H9 (cell line): ENCODE data around the gene YBX1. TPM values are rescaled to one million over a fixed set of nuclear protein-coding genes. Genes with fewer than 3 reads are reported as not detected.

Experiments used
- DNase-seq: peaks from one replicate; pipeline ENCODE4 v3.0.0-alpha.2; 2017
- H2AFZ ChIP-seq: one replicate; pipeline ENCODE4 v1.6.1; 2013; ENCODE audit warnings: mild to moderate bottlenecking, low read length, control low read depth, moderate library complexity
- H2AK5ac ChIP-seq: 2 replicates; pipeline ENCODE4 v1.6.1; 2013; ENCODE audit warnings: low read length, control low read depth, mixed read lengths; ENCODE audit not compliant: insufficient read length
- H2BK120ac ChIP-seq: one replicate; pipeline ENCODE4 v1.6.1; 2013; ENCODE audit warnings: low read depth, mild to moderate bottlenecking, low read length, control low read depth, inconsistent platforms; ENCODE audit not compliant: poor library complexity, severe bottlenecking
- H2BK12ac ChIP-seq: 2 replicates; pipeline ENCODE4 v1.6.1; 2013; ENCODE audit warnings: low read length, control low read depth, mixed read lengths, low read depth; ENCODE audit not compliant: insufficient read length
- H2BK15ac ChIP-seq: 2 replicates; pipeline ENCODE4 v1.6.1; 2013; ENCODE audit warnings: low read depth, low read length, control low read depth
- H2BK20ac ChIP-seq: one replicate; pipeline ENCODE4 v1.6.1; 2013; ENCODE audit warnings: low read depth, mild to moderate bottlenecking, low read length, control low read depth, inconsistent platforms; ENCODE audit not compliant: poor library complexity, severe bottlenecking
- H2BK5ac ChIP-seq: 2 replicates; pipeline ENCODE4 v1.6.1; 2013; ENCODE audit warnings: low read length, control low read depth, mixed read lengths; ENCODE audit not compliant: insufficient read length
- H3K14ac ChIP-seq: 2 replicates; pipeline ENCODE4 v1.6.1; 2013; ENCODE audit warnings: low read length, control low read depth; ENCODE audit not compliant: insufficient read depth
- H3K18ac ChIP-seq: 2 replicates; pipeline ENCODE4 v1.6.1; 2013; ENCODE audit warnings: low read depth, mild to moderate bottlenecking, mixed read lengths, low read length, control low read depth; ENCODE audit not compliant: insufficient read length
- H3K23ac ChIP-seq: 2 replicates; pipeline ENCODE4 v1.6.1; 2013; ENCODE audit warnings: low read length, control low read depth, mixed read lengths, low read depth; ENCODE audit not compliant: insufficient read length
- H3K23me2 ChIP-seq: 2 replicates; pipeline ENCODE4 v1.6.1; 2013; ENCODE audit warnings: low read depth, mild to moderate bottlenecking, mixed read lengths, low read length, control low read depth; ENCODE audit not compliant: insufficient read length, poor library complexity, severe bottlenecking
- H3K27ac ChIP-seq: 2 replicates; pipeline ENCODE4 v1.5.1; 2013; ENCODE audit warnings: low read length, control low read depth, mixed read lengths, low read depth; ENCODE audit not compliant: insufficient read length
- H3K27me3 ChIP-seq: 2 replicates; pipeline ENCODE4 v1.6.1; 2013; ENCODE audit warnings: low read length, control low read depth, inconsistent platforms; ENCODE audit not compliant: insufficient read depth
- H3K4ac ChIP-seq: 2 replicates; pipeline ENCODE4 v1.6.1; 2013; ENCODE audit warnings: low read depth, mild to moderate bottlenecking, control low read depth, inconsistent platforms, low read length, moderate library complexity
- H3K4me1 ChIP-seq: 2 replicates; pipeline ENCODE4 v1.6.1; 2013; ENCODE audit warnings: low read length, control low read depth, inconsistent platforms; ENCODE audit not compliant: insufficient read depth
- H3K4me2 ChIP-seq: 2 replicates; pipeline ENCODE4 v1.6.1; 2013; ENCODE audit warnings: low read length, control low read depth, mixed read lengths; ENCODE audit not compliant: insufficient read length, insufficient read depth
- H3K56ac ChIP-seq: 2 replicates; pipeline ENCODE4 v1.6.1; 2013; ENCODE audit warnings: low read depth, mild to moderate bottlenecking, mixed read lengths, low read length, control low read depth; ENCODE audit not compliant: insufficient read length
- H3K79me1 ChIP-seq: 2 replicates; pipeline ENCODE4 v1.6.1; 2013; ENCODE audit warnings: low read depth, mild to moderate bottlenecking, moderate library complexity, low read length, control low read depth, inconsistent platforms; ENCODE audit not compliant: insufficient read depth, poor library complexity, severe bottlenecking
- H3K79me2 ChIP-seq: 2 replicates; pipeline ENCODE4 v1.6.1; 2013; ENCODE audit warnings: low read length, control low read depth, inconsistent platforms; ENCODE audit not compliant: insufficient read depth
- H3K9ac ChIP-seq: 2 replicates; pipeline ENCODE4 v1.6.1; 2013; ENCODE audit warnings: low read length, control low read depth, mixed read lengths; ENCODE audit not compliant: insufficient read length; ENCODE audit errors: extremely low read depth
- H3K9me3 ChIP-seq: one replicate; pipeline ENCODE4 v1.6.1; 2013; ENCODE audit warnings: low read depth, low read length, inconsistent platforms; ENCODE audit not compliant: control insufficient read depth
- H3T11ph ChIP-seq: one replicate; pipeline ENCODE4 v1.6.1; 2013; ENCODE audit warnings: mild to moderate bottlenecking, low read length, control low read depth, inconsistent platforms
- H4K20me1 ChIP-seq: one replicate; pipeline ENCODE4 v1.6.1; 2013; ENCODE audit not compliant: control insufficient read depth, insufficient read length, insufficient read depth
- H4K5ac ChIP-seq: 2 replicates; pipeline ENCODE4 v1.6.1; 2013; ENCODE audit warnings: low read depth, mild to moderate bottlenecking, mixed read lengths, low read length, control low read depth; ENCODE audit not compliant: insufficient read length
- H4K8ac ChIP-seq: replicated peaks from 2 replicates; pipeline ENCODE4 v1.6.1; 2013; ENCODE audit warnings: low read length, control low read depth, mixed read lengths, low read depth; ENCODE audit not compliant: insufficient read length
- H4K91ac ChIP-seq: 2 replicates; pipeline ENCODE4 v1.6.1; 2013; ENCODE audit warnings: low read depth, mild to moderate bottlenecking, moderate library complexity, mixed read lengths, low read length, control low read depth; ENCODE audit not compliant: insufficient read length
- H3K27ac Mint-ChIP-seq, 3 experiments: 2 replicates in 2 of 3; 3 replicates in 1 of 3; pipeline ENCODE4 v1.8.0; 2020 to 2021; ENCODE audit warnings: mixed read lengths in 3 of 3, mild to moderate bottlenecking in 1 of 3, moderate library complexity in 1 of 3
- H3K27me3 Mint-ChIP-seq: 2 replicates; pipeline ENCODE4 v1.8.0; 2021; ENCODE audit warnings: low read depth, mild to moderate bottlenecking, moderate library complexity, mixed read lengths
- H3K36me3 Mint-ChIP-seq, 3 experiments: 2 replicates in 2 of 3; 3 replicates in 1 of 3; pipeline ENCODE4 v1.8.0; 2020 to 2021; ENCODE audit warnings: low read depth in 3 of 3, mixed read lengths in 3 of 3; ENCODE audit not compliant: insufficient read depth in 1 of 3
- H3K4me1 Mint-ChIP-seq, 2 experiments: 2 replicates each; pipeline ENCODE4 v1.8.0; 2020; ENCODE audit warnings: mixed read lengths in 2 of 2
- H3K4me3 Mint-ChIP-seq, 2 experiments: 2 replicates in 1 of 2; 3 replicates in 1 of 2; pipeline ENCODE4 v1.8.0; 2020 to 2021; ENCODE audit warnings: mild to moderate bottlenecking in 2 of 2, mixed read lengths in 2 of 2, moderate library complexity in 1 of 2
- H3K9me3 Mint-ChIP-seq, 2 experiments: 2 replicates in 1 of 2; 3 replicates in 1 of 2; pipeline ENCODE4 v1.8.0; 2020; ENCODE audit warnings: mild to moderate bottlenecking in 2 of 2, mixed read lengths in 2 of 2, moderate library complexity in 1 of 2
- WGBS: extraction: QIAGEN DNeasy Blood & Tissue Kit; methylation state at CpG from one replicate; pipeline ENCODE4 v1.1.7; 2013; ENCODE audit warnings: missing lambda C conversion rate, low lambda C conversion rate, mixed read lengths; ENCODE audit not compliant: insufficient read length; ENCODE audit errors: extremely low coverage; 5-methylcytosine and 5-hydroxymethylcytosine counted together
- total RNA-seq: library from RNA; stranded (reverse); gene quantifications from 2 replicates; pipeline ENCODE4 v1.2.1, GENCODE V29; 2021
- TF ChIP-seq, protein P1 (sequence below): fragments of 200-600 bp; sonication (generic); conservative IDR thresholded peaks from 3 replicates; pipeline ENCODE4 v1.8.0; 2021; ENCODE audit warnings: antibody characterized with exemption, mild to moderate bottlenecking

YBX1 gene
- total RNA-seq, 1 experiment from 2014 or later = 1,019 TPM

DNA sequence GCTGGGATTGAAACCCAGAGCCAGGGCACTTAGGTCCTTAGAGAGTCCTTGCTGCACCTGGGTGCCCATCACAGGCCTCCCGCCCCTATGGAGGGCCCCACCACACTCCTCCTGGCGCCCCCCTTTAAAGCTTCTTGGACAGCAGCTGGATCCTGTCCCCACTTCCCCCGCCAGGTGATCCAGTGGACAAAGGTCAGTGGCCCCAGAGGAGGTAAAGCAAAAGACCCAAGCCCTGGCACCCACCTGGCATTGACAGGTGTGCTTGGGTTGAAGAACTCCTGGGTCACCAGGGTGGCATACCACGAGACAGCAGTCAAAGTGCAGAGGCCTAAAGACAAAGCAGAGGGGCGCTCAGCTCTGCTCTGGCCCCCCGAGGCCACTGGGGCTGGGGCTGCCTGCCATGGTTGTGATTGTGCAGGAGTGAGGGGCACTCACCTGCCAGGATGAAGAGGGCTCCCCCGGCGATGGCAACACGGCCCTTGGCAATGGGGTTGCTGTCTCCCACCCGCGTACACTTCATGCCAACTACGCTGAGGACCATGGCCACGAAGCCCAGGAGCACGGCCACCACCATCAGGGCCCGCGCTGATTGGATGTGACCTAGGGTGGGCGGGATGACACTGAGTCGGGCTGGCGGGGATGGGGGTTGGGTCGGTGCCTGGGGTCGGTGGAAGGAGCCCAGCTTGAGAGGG, 55.9 kb downstream of the YBX1 start:
- Mint-ChIP-seq H3K36me3 (peaks cover 0 to 3% (median 0%) of the 10 kb centered on the region in 3 experiments; a peak in 2 of 7 replicates), H3K27me3 (no peaks in the 10 kb centered on the region; the same call in 1 of the 2 replicates), H3K4me3 (no peak overlapping the region), H3K9me3 (no peaks in the 10 kb centered on the region), H3K27ac (no peak overlapping the region), H3K4me1 (peaks cover 42 to 50% of the 10 kb centered on the region in 2 experiments)
- no peaks in the 10 kb centered on the region for H3K27me3 ChIP-seq
- no peak for DNase-seq
- H3K79me2 ChIP-seq = no peaks in the 10 kb centered on the region
- TF ChIP-seq, protein P1, sequence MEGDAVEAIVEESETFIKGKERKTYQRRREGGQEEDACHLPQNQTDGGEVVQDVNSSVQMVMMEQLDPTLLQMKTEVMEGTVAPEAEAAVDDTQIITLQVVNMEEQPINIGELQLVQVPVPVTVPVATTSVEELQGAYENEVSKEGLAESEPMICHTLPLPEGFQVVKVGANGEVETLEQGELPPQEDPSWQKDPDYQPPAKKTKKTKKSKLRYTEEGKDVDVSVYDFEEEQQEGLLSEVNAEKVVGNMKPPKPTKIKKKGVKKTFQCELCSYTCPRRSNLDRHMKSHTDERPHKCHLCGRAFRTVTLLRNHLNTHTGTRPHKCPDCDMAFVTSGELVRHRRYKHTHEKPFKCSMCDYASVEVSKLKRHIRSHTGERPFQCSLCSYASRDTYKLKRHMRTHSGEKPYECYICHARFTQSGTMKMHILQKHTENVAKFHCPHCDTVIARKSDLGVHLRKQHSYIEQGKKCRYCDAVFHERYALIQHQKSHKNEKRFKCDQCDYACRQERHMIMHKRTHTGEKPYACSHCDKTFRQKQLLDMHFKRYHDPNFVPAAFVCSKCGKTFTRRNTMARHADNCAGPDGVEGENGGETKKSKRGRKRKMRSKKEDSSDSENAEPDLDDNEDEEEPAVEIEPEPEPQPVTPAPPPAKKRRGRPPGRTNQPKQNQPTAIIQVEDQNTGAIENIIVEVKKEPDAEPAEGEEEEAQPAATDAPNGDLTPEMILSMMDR = no peak
- no peak overlapping the region for H2AFZ ChIP-seq
- no peak overlapping the region for H3K4me2 ChIP-seq
- no peaks in the 10 kb centered on the region for H3K79me1 ChIP-seq
- no peak overlapping the region for H4K91ac ChIP-seq
- H3K9me3 ChIP-seq = no peaks in the 10 kb centered on the region
- no peak overlapping the region for H2BK12ac ChIP-seq
- H4K8ac ChIP-seq = no peak overlapping the region
- H3K9ac ChIP-seq = no peak overlapping the region
- no peak overlapping the region for H3K4ac ChIP-seq
- H2AK5ac ChIP-seq = no peak overlapping the region
- no peak overlapping the region for H2BK5ac ChIP-seq
- H2BK20ac ChIP-seq = no peak overlapping the region
- no peak overlapping the region for H3K18ac ChIP-seq
- no peak overlapping the region for H3K56ac ChIP-seq
- H2BK120ac ChIP-seq = no peak overlapping the region
- H3K23me2 ChIP-seq = no peaks in the 10 kb centered on the region
- H4K20me1 ChIP-seq = no peaks in the 10 kb centered on the region
- no peak overlapping the region for H2BK15ac ChIP-seq
- H3K23ac ChIP-seq = no peak overlapping the region
- no peak overlapping the region for H3T11ph ChIP-seq
- no peak overlapping the region for H3K14ac ChIP-seq
- WGBS = no CpG with 5 or more reads among the region's 21 CpGs
- no peaks in the 10 kb centered on the region; the same call in 1 of the 2 replicates for H3K4me1 ChIP-seq
- H3K27ac ChIP-seq = no peak overlapping the region
- H4K5ac ChIP-seq = no peak overlapping the region
